DOHH2 (cell line): Measurements from ENCODE around the gene CBR3.
"Not testable (repeated sequence)": the region's sequence is repeated elsewhere in the genome, so short reads cannot be mapped to it uniquely, and the experiment has no call there.

Source experiments
- H3F3A ChIP-seq: fragments of 200-600 bp; sonication (generic), shearing (Covaris generic); 2 replicates; pipeline ENCODE4 v1.6.0; 2016; ENCODE audit warnings: antibody characterized with exemption, mild to moderate bottlenecking; ENCODE audit not compliant: control insufficient read depth, insufficient read depth
- H3K27ac ChIP-seq: fragments of 200-600 bp; sonication (generic); 2 replicates; pipeline ENCODE4 v1.5.1; 2014; ENCODE audit warnings: low read depth, mild to moderate bottlenecking, low read length, moderate library complexity
- H3K27me3 ChIP-seq: fragments of 200-600 bp; sonication (generic); 2 replicates; pipeline ENCODE4 v1.6.1; 2014; ENCODE audit warnings: mild to moderate bottlenecking, low read length, mixed read lengths; ENCODE audit not compliant: control insufficient read depth
- H3K36me3 ChIP-seq: fragments of 200-600 bp; sonication (generic); 2 replicates; pipeline ENCODE4 v1.6.1; 2014; ENCODE audit warnings: mild to moderate bottlenecking, low read length, moderate library complexity, mixed read lengths; ENCODE audit not compliant: control insufficient read depth
- H3K4me1 ChIP-seq: fragments of 200-600 bp; sonication (generic); 2 replicates; pipeline ENCODE4 v1.6.1; 2014; ENCODE audit warnings: mild to moderate bottlenecking, low read length, mixed read lengths; ENCODE audit not compliant: control insufficient read depth
- H3K4me2 ChIP-seq: fragments of 200-600 bp; sonication (generic); 2 replicates; pipeline ENCODE4 v1.6.0; 2014; ENCODE audit warnings: mild to moderate bottlenecking, low read length, moderate library complexity
- H3K4me3 ChIP-seq: fragments of 200-600 bp; sonication (generic); 2 replicates; pipeline ENCODE4 v1.5.1; 2014; ENCODE audit warnings: mild to moderate bottlenecking, low read length, mixed read lengths
- H3K79me2 ChIP-seq: fragments of 200-600 bp; sonication (generic); 2 replicates; pipeline ENCODE4 v1.6.1; 2014; ENCODE audit warnings: mild to moderate bottlenecking, low read length, mixed read lengths; ENCODE audit not compliant: control insufficient read depth
- H3K9me2 ChIP-seq: fragments of 200-600 bp; sonication (generic); replicated peaks from 2 replicates; pipeline ENCODE4 v1.6.1; 2014; ENCODE audit warnings: mild to moderate bottlenecking, low read length, mixed read lengths; ENCODE audit not compliant: control insufficient read depth
- H3K9me3 ChIP-seq: fragments of 200-600 bp; sonication (generic); 2 replicates; pipeline ENCODE4 v1.6.1; 2014; ENCODE audit warnings: antibody characterized with exemption, low read length, mixed read lengths; ENCODE audit not compliant: control insufficient read depth, insufficient read depth
- H4K20me1 ChIP-seq: fragments of 200-600 bp; sonication (generic); 2 replicates; pipeline ENCODE4 v1.6.0; 2014; ENCODE audit warnings: low read depth, mild to moderate bottlenecking, antibody characterized with exemption, low read length, moderate library complexity; ENCODE audit not compliant: control insufficient read depth, insufficient read depth
- EZH2phosphoT487 ChIP-seq: fragments of 200-600 bp; sonication (generic); IDR thresholded peaks from 2 replicates; pipeline ENCODE4 v1.6.1; 2017; ENCODE audit warnings: borderline replicate concordance, mild to moderate bottlenecking, antibody characterized with exemption, low read length, moderate library complexity, mixed read lengths
- TF ChIP-seq, protein P1 (sequence below): fragments of 200-600 bp; sonication (generic); IDR thresholded peaks from one replicate; pipeline ENCODE4 v1.5.1; 2014; ENCODE audit warnings: antibody characterized with exemption, mild to moderate bottlenecking, low read depth, low read length; ENCODE audit not compliant: poor library complexity, severe bottlenecking

CBR3 gene

DNA sequence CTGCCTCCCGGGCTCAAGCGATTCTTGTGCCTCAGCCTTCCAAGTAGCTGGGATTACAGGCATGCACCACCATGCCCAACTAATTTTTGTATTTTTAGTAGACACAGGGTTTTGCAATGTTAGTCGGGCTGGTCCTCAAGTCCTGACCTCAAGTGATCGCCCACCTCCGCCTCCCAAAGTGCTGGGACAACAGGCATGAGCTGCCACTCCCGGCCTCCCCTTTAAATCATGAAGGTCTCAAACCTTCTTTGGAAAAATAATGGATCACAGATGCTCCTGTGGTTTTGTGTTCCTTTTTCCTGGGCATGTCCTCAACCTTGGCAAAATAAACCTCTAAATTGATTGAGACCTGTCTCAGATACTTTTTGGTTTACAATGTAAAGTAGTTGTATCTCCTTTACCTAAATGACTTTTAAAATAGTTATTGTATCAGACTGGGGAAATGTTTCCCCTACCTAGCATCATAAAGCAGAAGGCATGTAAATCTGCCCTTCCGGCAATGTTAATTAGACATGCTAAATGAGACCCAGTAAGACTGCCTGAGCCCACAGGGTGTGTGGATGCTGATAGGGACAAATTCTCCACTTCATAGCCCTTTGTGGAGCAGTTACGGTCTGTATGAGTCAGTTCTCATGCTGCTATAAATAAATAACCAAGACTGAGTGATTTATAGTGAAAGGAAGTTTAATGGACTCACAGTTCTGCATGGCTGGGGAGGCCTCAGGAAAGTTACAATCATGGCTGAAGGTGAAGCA, 37.3 kb upstream of the CBR3 start:
- Histone ChIP-seq H3K9me3 (peaks cover 12% of the 10 kb centered on the region), H3K79me2 (no peaks in the 10 kb centered on the region), H3F3A (no peaks in the 10 kb centered on the region), H3K9me2 (no peaks in the 10 kb centered on the region), H3K4me1 (peaks cover 11% of the 10 kb centered on the region), H3K4me3 (peak overlapping the region; percentile 2; the same call in 1 of the 2 replicates), H3K4me2 (peak overlapping the region; percentile 15), H3K36me3 (no peaks in the 10 kb centered on the region), H4K20me1 (no peaks in the 10 kb centered on the region), H3K27me3 (no peaks in the 10 kb centered on the region), H3K27ac (no peak overlapping the region)
- TF ChIP-seq, protein P1, sequence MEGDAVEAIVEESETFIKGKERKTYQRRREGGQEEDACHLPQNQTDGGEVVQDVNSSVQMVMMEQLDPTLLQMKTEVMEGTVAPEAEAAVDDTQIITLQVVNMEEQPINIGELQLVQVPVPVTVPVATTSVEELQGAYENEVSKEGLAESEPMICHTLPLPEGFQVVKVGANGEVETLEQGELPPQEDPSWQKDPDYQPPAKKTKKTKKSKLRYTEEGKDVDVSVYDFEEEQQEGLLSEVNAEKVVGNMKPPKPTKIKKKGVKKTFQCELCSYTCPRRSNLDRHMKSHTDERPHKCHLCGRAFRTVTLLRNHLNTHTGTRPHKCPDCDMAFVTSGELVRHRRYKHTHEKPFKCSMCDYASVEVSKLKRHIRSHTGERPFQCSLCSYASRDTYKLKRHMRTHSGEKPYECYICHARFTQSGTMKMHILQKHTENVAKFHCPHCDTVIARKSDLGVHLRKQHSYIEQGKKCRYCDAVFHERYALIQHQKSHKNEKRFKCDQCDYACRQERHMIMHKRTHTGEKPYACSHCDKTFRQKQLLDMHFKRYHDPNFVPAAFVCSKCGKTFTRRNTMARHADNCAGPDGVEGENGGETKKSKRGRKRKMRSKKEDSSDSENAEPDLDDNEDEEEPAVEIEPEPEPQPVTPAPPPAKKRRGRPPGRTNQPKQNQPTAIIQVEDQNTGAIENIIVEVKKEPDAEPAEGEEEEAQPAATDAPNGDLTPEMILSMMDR, result no peak
- no peak for TF ChIP-seq EZH2phosphoT487

DNA sequence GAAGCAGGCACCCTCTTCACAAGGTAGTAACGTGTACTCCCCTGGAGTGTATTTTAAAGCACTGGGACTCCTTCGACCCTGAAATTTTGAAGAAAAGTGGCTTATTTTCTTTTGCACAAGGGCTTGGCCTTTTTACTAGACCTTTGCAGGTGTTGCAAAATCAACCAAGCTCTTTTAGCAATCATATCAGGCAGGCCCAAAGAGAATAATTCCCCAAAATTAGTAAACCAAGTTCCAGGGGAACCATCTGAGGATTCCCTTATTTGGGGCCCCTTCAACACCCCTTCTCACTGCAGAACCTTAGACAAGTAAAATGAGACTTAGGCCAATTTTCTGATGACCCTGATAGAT, 36.7 kb upstream of the CBR3 start:
- Histone ChIP-seq H3K9me2 (no peaks in the 10 kb centered on the region), H3K27me3 (no peaks in the 10 kb centered on the region), H3K4me3 (no peak overlapping the region), H3K9me3 (peaks cover 9% of the 10 kb centered on the region), H3K4me1 (peaks cover 11% of the 10 kb centered on the region), H3F3A (no peaks in the 10 kb centered on the region), H3K27ac (no peak overlapping the region), H3K36me3 (no peaks in the 10 kb centered on the region), H4K20me1 (no peaks in the 10 kb centered on the region), H3K4me2 (peak overlapping the region; percentile 15), H3K79me2 (no peaks in the 10 kb centered on the region)
- TF ChIP-seq EZH2phosphoT487, result no peak

DNA sequence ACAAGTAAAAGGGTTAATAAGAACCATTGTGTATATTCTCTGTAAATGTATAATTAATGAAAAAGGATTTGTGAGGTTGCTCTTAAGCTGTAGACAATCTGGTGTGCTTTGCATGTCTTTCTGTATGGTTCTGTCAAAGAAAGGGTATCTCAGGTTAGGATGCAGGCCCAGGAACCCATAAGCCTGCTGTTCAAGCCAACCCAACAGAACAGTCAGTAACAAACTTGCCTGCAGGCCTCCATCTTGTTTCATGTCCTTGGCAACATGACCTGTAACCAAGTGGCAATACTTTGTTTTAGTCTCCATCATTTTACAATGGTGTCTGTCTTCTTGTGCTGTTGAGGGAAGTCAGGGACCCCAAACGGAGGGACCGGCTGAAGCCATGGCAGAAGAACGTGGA, 35.9 kb upstream of the CBR3 start:
- no peaks in the 10 kb centered on the region for H3K27me3 ChIP-seq
- no peaks in the 10 kb centered on the region for H4K20me1 ChIP-seq
- H3K4me3 ChIP-seq, result no peak overlapping the region
- H3K4me1 ChIP-seq, result peaks cover 11% of the 10 kb centered on the region
- H3K4me2 ChIP-seq, result no peak overlapping the region
- no peaks in the 10 kb centered on the region for H3K9me2 ChIP-seq
- H3K27ac ChIP-seq, result no peak overlapping the region
- H3F3A ChIP-seq, result no peaks in the 10 kb centered on the region
- no peak for TF ChIP-seq EZH2phosphoT487
- TF ChIP-seq, protein P1, result no peak
- H3K36me3 ChIP-seq, result no peaks in the 10 kb centered on the region
- H3K79me2 ChIP-seq, result no peaks in the 10 kb centered on the region
- peaks cover under 1% of the 10 kb centered on the region for H3K9me3 ChIP-seq

DNA sequence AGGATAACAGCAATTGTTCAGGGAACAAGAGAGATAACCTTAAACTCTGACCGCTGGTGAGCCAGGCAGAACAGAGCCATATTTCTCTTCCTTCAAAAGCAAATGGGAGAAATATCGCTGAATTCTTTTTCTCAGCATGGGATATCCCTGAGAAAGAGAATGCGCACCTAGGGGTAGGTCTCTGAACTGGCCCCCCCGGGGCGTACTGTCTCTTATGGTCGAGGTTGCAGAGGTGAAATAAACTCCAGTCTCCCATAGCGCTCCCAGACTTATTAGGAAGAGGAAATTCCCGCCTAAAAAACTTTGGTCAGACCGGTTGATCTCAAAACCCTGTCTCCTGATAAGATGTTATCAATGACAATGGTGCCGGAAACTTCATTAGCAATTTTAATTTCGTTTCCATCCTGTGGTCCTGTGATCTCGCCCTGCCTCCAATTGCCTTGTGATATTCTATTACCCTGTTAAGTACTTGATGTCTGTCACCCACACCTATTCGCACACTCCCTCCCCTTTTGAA, 35.1 kb upstream of the CBR3 start:
- H3K4me1 ChIP-seq, result peaks cover 11% of the 10 kb centered on the region
- H3K27me3 ChIP-seq, H3K36me3 ChIP-seq, H3F3A ChIP-seq, H4K20me1 ChIP-seq, H3K9me2 ChIP-seq, H3K4me3 ChIP-seq, H3K4me2 ChIP-seq, H3K9me3 ChIP-seq, H3K79me2 ChIP-seq, H3K27ac ChIP-seq: not testable (repeated sequence)
